Upper lobe of right lung (tissue), 1 donor: ENCODE measurements around the gene S100A16. TPM values are rescaled to one million over a fixed set of nuclear protein-coding genes. Genes with fewer than 3 reads are reported as not detected.
"Not testable (repeated sequence)": the region's sequence is repeated elsewhere in the genome, so short reads cannot be mapped to it uniquely, and the experiment has no call there.

ENCODE experiments used
- ATAC-seq: fragments of 200-7000 bp; cut with Tn5 transposase; one replicate; pipeline ENCODE4 v1.9.1; 2020; ENCODE audit warnings: mild to moderate bottlenecking, moderate library complexity
- DNase-seq: peaks from one replicate; pipeline ENCODE4 v3.0.0-alpha.2; 2020
- H3K27ac ChIP-seq: fragments of 200-600 bp; one replicate; pipeline ENCODE4 v1.8.0; 2022
- H3K27me3 ChIP-seq: fragments of 200-600 bp; one replicate; pipeline ENCODE4 v1.8.0; 2022; ENCODE audit warnings: mild to moderate bottlenecking
- H3K36me3 ChIP-seq: fragments of 200-600 bp; one replicate; pipeline ENCODE4 v1.8.0; 2022
- H3K4me1 ChIP-seq: fragments of 200-600 bp; one replicate; pipeline ENCODE4 v1.8.0; 2022
- H3K4me3 ChIP-seq: fragments of 200-600 bp; one replicate; pipeline ENCODE4 v1.8.0; 2022; ENCODE audit warnings: mild to moderate bottlenecking
- H3K9me3 ChIP-seq: fragments of 200-600 bp; one replicate; pipeline ENCODE4 v1.8.0; 2022
- CTCF ChIP-seq: fragments of 200-600 bp; IDR thresholded peaks from one replicate; pipeline ENCODE4 v1.8.0; 2022; ENCODE audit warnings: antibody characterized with exemption
- intact Hi-C: fragments of 100-400 bp; cut with DNase I; formaldehyde crosslinking; loops from one replicate; pipeline ENCODE4 v1.11.0; 2022
- total RNA-seq: library from RNA; stranded (reverse); fragmentation: NEBNext Ultra II Directional; extraction: Animal tissue kit (Norgen Biotek cat#: 25700); gene quantifications from one replicate; pipeline ENCODE4 v1.2.1, GENCODE V29; 2021
- donor health status: DM: no; HTN: yes; CAD: no; lungs with severe emphysema.

The S100A16 gene
- total RNA-seq, 1 donor from 2014 or later: 69.6 TPM

DNA sequence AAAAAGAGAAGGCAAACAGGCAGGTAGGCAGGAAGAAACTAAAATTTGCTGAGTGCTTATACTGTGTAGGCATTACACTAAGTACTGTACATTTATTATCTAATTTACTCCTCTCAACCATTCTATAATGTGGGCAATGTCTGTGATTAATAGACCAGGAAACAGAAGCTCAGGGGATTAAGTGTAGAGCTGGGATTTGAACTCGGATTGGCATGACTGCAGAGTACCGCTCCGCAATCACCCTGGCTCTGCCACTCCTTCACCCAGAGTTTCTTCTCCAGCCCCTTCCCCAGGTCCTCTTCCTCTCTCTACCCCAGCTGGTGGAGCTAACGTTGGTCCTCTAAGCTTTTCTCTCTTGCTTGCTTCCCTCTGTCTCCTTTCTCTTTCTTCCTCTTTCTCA, 35.8 kb downstream of the S100A16 start:
- H3K4me3 ChIP-seq: no peak overlapping the region
- no peak for DNase-seq
- H3K27ac ChIP-seq: no peak overlapping the region
- ATAC-seq: no peak
- H3K27me3 ChIP-seq: no peaks in the 10 kb centered on the region
- H3K36me3 ChIP-seq: no peaks in the 10 kb centered on the region
- intact Hi-C loops: loop anchor here (10.0 kb wide), 1 partner anchor 48 kb away; the partner anchor contains the start of genes S100A1 and S100A13
- no peaks in the 10 kb centered on the region for H3K9me3 ChIP-seq
- no peak for TF ChIP-seq CTCF
- H3K4me1 ChIP-seq: peaks cover 8% of the 10 kb centered on the region

GRCh38 chr1:153575497-153575896, 37.4 kb downstream of the S100A16 start:
- intact Hi-C loops: loop anchor here (10.0 kb wide), 1 partner anchor 49 kb away; the partner anchor contains the start of genes S100A1 and S100A13
- DNase-seq, H3K4me3 ChIP-seq, H3K27ac ChIP-seq, H3K9me3 ChIP-seq, H3K27me3 ChIP-seq, H3K36me3 ChIP-seq, ATAC-seq: not testable (repeated sequence)
- H3K4me1 ChIP-seq: peaks cover 11% of the 10 kb centered on the region

- not testable (repeated sequence) for H3K9me3 ChIP-seq, H3K27me3 ChIP-seq, H3K4me3 ChIP-seq, H3K36me3 ChIP-seq, DNase-seq, H3K27ac ChIP-seq, ATAC-seq
- intact Hi-C loops: loop anchor here (10.0 kb wide), 1 partner anchor 50 kb away; the partner anchor contains the start of genes S100A1 and S100A13
- H3K4me1 ChIP-seq: peaks cover 11% of the 10 kb centered on the region
These were observed 37.9 kb downstream of the S100A16 start for GRCh38 chr1:153575081-153575491.

GRCh38 chr1:153573351-153573750, 39.6 kb downstream of the S100A16 start:
- intact Hi-C loops: loop anchor here (5.0 to 10.0 kb wide), 2 partner anchors 51 to 61 kb away; partner anchors contain the start of genes S100A1 and S100A13
- peak; percentile 10 for ATAC-seq
- H3K9me3 ChIP-seq: no peaks in the 10 kb centered on the region
- no peaks in the 10 kb centered on the region for H3K36me3 ChIP-seq
- no peak overlapping the region for H3K4me3 ChIP-seq
- DNase-seq: no peak
- peaks cover 18% of the 10 kb centered on the region for H3K4me1 ChIP-seq
- peak overlapping the region; percentile 52 for H3K27ac ChIP-seq
- no peak for TF ChIP-seq CTCF
- H3K27me3 ChIP-seq: no peaks in the 10 kb centered on the region

DNA sequence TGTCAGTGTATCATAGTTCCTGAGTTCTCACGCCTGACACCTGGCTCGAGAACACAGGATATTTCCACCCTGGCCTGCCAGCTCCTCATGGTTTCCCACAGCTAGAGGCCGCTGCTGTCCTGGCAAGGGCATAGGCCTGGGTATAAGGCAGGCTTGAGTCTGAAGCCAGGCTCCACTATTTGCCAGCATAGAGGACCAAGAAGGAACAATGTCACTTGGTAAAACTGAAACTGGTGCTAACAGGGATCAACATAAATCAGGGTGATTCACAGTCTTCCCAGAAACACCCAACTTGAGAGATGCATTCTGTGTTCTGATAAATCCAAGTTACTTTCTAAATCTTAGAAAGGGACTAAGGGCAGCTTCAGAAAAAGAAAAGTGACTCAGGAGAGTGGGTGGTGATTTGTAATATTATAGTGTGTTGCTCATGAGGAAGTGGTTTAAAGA, 40.3 kb downstream of the S100A16 start:
- peak; percentile 90 for ATAC-seq
- TF ChIP-seq CTCF: peak; percentile 88

DNA sequence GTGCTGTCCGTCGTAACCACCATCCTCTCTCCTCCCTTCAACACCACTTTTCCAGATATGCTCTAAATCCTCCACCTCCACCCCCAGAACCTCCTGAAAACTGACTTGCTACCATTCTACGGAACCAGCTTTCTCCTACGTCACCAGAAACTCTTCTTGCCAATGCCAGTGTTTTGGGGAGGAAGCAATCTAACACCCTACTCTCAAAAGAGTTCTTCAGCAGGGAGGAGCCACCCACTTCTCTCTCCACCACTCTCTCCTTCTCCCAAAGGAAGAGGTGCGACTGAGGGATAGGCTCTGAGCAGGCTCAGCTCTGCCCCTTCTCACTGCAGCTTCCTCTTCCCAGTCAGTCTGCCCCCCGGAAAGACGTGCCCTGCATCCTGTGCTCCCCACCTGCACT, 41.2 kb downstream of the S100A16 start:
- TF ChIP-seq CTCF: no peak
- no peak overlapping the region for H3K27ac ChIP-seq
- no peaks in the 10 kb centered on the region for H3K9me3 ChIP-seq
- intact Hi-C loops: loop anchor here (5.0 to 10.0 kb wide), 2 partner anchors 53 to 59 kb away; partner anchors contain the start of genes S100A1 and S100A13
- no peak for ATAC-seq
- H3K4me3 ChIP-seq: no peak overlapping the region
- H3K27me3 ChIP-seq: no peaks in the 10 kb centered on the region
- peaks cover 34% of the 10 kb centered on the region for H3K4me1 ChIP-seq
- DNase-seq: no peak
- H3K36me3 ChIP-seq: no peaks in the 10 kb centered on the region

More for the DNA sequence above, 40.3 kb downstream of the S100A16 start:
- Histone ChIP-seq H3K27me3 (no peaks in the 10 kb centered on the region), H3K36me3 (no peaks in the 10 kb centered on the region), H3K9me3 (no peaks in the 10 kb centered on the region), H3K27ac (peak overlapping the region; percentile 52), H3K4me3 (no peak overlapping the region), H3K4me1 (peaks cover 25% of the 10 kb centered on the region)
- peak; percentile 90 for DNase-seq
- intact Hi-C loops: loop anchor here (5.0 to 10.0 kb wide), 2 partner anchors 52 to 60 kb away; partner anchors contain the start of genes S100A1 and S100A13
